Activated CD4-positive, alpha-beta T cell treated with anti-CD3 and anti-CD28 coated beads, Interleukin-2, amount 50 U/mL, for 48 hours (primary cell): ENCODE data around the gene BATF2.
"Not testable (repeated sequence)": the region's sequence is repeated elsewhere in the genome, so short reads cannot be mapped to it uniquely, and the experiment has no call there.

Experiments
- DNase-seq, 2 experiments: peaks; one replicate each; pipeline ENCODE4 v3.0.0-alpha.2; 2020

The BATF2 gene

GRCh38 chr11:64996710-64997380 lies at the start of gene BATF2:
Gene BATF2, minus strand, starts transcription at chr11:64996971. Its CDS starts 57 bp downstream, at chr11:64996914.
- DNase-seq, result no peak

DNA sequence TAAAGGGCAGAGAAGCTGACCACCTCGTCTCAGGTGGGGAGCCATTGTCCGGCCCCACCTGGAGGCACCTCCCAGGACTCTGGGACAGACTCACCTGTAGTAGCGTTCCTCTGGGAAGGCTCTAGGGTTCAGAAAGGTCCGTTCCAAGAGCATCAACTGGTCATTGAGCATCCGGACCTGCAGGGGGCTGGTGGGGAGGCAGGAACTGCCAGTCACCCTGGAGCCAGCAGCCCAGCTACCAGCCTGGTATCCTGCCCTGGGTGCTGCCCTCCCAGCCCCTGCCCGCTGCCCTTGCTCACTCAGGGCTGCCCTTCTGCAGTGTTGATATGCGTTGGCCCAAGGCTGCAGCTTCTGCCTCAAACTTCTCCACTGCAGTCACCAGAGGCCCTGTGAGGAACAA lies 49.0 kb upstream of the BATF2 start:
- no peak for DNase-seq

DNA sequence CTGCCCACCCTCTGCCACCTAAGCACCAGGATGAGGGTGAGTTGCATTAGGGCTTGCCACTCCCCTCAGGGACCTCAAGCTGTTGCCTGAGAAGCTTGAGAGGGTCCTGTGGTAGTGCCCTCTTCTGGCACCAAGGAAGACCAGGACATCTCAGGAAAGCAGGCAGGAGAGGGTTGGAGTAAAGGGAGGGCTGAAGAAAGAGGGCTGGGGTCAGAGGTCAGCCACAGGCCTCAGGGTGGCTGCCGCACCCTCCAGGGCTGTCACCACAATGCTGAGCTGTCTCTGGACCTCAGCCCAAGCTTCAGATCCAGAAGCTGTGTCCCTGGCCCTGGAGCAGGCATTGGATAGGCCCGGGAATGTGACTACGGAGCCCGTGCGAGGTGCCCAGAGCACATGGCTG lies 48.3 kb upstream of the BATF2 start:
- DNase-seq, result no peak

GRCh38 chr11:65043881-65044501 lies 47.2 kb upstream of the BATF2 start:
- no peak for DNase-seq

- DNase-seq, result no peak
Observed at GRCh38 chr11:65042891-65043290, 46.1 kb upstream of the BATF2 start.

GRCh38 chr11:65040847-65041622 lies 44.3 kb upstream of the BATF2 start, which contains the start of gene SAC3D1:
Gene SAC3D1, plus strand, starts transcription at chr11:65041210. Its CDS starts 83 bp downstream, at chr11:65041293.
- DNase-seq, result peak; percentile 88 to 93

DNA sequence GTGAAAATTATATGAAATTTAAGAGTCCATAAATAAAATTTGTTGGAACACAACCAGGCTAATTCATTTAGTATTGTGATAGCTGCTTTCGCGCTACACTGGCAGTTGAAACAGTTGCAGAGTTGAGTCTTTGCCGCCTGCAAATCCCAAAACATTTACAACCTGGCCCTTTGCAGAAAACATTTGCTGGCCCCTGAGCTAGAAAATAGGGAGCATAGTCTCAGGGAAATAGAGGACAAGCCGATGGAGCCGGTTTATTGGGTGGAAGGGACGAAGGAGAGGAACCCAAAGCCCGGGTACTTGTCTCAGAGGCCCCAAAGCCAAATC lies 43.7 kb upstream of the BATF2 start:
- no peak for DNase-seq

DNA sequence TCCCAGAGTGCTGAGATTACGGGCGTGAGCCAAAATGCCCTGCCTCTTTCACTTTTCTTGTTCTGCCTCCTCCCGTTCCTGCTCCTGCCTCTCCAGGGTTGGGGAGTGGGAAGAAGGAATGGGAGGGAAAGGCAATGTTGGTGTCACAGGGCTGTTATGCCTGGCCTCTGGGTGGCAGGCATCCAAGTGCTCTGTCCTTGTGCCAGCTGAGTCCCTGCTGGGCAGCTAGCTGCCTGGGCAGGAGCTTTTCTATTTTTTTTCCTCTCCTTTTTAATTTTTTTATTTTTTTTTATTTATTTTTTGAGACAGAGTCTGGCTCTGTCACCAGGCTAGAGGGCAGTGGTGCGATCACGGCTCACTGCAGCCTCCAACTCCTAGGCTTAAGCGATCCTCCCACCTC lies 40.2 kb upstream of the BATF2 start:
- DNase-seq, result no peak

DNA sequence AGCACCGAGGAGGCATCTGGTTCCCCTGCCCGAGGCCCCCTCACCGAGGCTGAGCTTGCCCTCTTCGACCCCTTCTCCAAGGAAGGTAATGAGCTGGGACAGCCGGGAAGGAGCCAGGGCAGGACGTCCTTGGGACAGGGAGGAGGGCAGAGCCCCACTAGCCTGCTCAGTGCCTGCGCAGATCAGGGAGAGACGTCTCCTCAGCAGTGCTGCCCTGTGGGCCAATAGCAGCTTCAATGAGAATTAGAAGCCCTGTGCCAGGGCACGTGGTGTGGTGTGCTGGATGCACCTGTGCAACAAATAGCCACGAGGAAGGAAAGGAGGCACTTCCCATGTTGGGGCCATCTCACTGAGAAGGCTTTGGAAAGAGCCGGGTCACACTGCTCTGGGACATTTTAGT lies 38.8 kb upstream of the BATF2 start:
- no peak for DNase-seq

GRCh38 chr11:65034423-65034822 lies 37.7 kb upstream of the BATF2 start:
- no peak for DNase-seq

DNA sequence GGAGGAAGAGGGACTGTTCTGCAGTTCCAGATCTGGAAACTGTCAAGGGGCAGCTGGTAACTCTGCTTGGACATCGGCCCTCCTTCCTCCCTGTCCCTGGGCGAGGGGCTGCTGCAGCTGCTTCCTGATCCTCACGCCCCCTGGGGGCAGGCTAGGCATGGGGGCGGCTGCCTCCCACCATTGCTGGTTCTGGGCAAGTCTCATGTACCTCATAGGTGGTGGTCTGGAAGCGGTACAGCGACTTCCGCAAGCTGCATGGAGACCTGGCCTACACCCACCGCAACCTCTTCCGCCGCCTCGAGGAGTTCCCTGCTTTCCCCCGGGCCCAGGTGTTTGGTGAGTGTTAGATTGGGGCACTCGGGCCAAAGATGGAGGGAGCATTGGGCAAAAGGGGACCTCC lies 35.4 kb upstream of the BATF2 start:
- DNase-seq, result no peak

DNA sequence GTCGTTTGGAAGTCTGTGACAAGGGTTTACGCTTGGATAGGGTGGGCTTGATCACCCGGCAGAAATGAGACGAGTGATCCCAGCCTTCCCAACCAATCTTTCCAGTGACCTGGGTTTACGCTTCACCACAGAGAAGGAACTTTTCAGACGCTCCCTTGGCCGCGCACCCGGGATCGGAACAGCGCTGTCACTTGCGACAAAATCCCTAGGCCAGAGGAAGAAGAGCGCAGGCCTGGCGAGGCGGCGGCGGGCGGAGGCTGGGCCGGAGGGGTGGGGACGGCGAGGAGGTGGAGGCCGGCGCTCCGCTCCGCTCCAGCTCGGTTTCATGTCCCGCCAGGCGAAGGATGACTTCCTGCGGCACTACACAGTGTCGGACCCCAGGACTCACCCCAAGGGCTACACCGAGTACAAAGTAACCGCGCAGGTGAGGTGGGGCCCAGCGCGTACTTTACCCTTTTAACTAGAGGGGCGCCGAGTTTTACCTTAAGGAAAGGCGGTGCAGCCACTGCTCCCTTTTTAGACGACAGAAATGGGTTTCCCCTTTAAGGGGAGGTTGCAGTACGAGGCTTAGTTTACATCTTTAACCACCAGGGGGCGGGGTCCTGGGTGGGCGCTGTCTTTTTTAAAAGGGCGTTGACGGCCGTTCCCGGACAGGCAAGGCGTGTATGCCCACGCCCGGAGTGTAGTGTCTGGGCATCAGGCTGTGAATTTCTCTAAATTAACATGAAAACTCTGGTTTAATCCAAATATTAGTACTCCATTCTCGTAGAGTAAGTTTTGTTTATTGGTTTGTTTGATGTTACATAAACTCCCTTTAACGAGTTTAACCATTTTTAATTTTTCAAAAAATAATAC lies 30.7 kb upstream of the BATF2 start, which contains the start of gene SNX15:
SNX15 (plus strand) TSS at position 227 of the 855 bp plus-strand sequence; CDS start at position 326, 99 bp downstream.
- DNase-seq, result peak; percentile 89 to 94

- no peak for DNase-seq
Observed at GRCh38 chr11:65026810-65027209, 30.0 kb upstream of the BATF2 start.

DNA sequence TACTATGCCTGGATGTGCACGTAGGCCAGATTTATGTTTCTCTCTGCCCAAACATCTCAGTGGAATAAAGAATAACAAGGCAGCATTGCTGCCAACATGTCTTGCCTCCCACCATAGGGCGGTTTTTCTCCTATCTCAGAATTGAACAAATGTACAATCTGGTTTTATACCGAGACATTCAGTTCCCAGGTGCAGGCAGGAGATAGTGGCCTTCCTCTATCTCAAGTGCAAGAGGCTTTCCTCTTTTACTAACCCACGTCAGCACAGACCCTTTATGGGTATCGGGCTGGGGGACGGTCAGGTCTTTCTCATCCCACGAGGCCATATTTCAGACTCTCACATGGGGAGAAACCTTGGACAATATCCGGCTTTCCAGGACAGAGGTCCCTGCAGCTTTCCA lies 26.7 kb upstream of the BATF2 start:
- not testable (repeated sequence) for DNase-seq

GRCh38 chr11:65021509-65021908 lies 24.7 kb upstream of the BATF2 start:
- no peak for DNase-seq

DNA sequence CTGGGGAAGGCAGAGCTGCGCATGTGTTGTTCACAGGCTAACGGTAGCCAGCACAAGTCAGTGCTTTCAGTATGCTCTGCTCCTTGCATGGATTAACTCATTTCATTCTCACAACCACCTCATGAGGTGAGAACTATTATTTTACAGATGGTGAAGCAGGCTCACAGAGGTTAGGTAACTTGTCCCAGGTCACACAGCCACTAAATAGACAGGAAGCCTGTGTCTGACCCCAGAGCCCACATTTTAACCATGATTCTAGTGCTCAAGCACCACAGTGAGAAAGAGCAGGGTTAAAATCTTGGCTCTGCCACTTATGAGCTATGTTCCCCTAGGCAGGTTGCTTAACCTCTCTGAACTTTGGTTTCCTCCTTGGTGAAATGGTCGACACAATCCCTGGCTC lies 24.2 kb upstream of the BATF2 start:
- no peak for DNase-seq

DNA sequence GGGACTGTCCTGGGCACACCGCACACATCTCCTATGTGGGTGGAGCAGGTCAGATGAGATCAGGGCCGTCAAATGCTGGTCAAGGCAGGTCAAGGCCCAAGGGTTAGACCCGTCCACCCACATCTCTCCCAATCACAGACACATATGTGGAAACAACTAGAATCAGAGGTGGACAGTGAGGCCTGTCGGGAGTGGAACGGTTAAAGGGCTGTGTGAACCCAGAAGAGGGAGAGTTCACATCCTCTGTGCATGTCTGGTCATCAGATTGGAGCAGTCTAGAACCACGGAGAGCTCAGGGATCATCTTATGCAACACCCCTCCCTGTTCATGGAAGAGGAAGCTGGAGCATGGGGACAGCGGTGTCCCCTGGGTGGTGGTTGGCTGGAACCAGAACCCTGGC lies 23.1 kb upstream of the BATF2 start:
- DNase-seq, result no peak

GRCh38 chr11:65017937-65018336 lies 21.2 kb upstream of the BATF2 start:
- no peak for DNase-seq

DNA sequence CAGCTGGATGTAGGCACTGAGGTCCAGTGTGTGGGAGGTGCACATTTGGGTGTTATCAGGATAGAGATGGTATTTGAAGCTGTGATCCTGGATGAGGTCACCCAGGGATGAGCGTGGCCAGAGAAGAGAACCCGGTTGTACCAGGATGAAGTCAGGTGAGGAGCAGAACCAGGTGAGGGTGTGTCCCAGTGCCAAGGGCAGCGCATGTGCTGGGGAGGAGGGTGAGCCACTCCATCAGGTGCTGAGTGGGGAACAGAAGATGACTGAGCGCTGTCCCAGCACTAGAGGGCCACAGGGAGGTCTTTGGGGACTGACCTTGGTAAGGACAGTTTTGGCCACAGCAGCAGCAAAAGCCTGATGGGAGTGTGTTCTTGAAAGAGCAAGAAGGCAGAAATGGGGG lies 19.9 kb upstream of the BATF2 start:
- DNase-seq, result no peak

DNA sequence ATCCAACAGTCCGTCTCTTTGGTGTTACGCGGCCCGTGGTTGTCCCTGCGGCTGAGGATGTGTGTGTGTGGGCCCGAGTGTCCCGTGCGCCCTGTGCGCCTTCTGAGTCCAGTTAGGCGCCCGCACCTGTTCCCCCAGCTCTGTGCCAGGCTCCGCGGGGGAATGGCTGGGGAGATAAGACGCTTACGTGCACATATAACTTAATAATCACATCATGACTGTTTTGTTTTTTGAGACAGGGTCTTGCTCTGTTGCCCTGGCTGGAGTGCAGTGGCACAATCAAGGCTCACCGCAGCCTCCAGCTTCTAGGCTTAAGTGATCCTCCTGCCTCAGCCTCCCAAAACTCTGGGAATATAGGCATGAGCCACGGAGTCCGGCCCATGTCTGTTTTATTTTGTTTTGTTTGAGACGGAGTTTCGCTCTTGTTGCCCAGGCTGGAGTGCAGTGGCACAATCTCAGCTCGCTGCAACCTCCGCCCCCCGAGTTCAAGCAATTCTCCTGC lies 18.0 kb upstream of the BATF2 start:
- no peak for DNase-seq

DNA sequence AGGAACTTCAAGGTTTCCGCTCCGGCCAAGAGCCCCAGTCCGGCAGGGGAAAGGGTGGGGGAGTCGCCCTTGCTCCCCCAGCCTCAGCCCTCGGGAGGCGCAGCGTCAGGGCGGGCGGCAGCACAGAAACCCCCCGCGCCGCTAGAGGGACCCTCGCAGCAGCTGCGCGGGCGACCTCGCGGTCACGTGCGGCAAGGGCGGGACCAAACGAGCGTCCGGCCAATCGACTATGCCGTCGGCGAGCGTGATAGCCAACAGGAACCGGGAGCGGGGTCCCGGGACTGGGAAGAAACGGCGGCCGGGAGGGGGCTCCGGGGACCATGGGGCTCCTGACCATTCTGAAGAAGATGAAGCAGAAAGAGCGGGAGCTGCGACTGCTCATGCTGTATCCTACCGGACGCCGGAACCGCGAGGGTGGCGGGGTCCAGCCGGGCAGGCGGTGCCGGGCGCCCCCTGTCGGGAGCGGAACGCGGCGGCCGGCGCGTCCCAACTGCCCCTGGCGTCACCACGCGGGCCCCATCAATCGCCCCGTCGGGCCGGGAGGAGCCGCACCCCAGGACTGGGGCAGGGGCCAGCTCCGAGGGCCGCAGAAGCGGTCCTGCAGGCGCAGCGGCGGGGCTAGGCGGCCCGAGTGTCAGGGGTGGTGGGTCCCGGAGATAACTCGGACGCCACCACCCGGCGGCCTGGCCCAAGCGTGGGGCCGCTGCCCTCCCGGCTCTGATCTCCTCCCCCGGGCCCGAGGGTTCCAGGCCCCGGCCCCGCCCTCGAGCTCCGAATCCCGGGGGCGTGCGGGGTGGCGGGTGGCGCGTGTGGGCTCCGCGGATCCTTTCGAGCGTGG lies 17.3 kb upstream of the BATF2 start, which contains the start of gene ARL2:
ARL2 (plus strand) TSS at position 273 of the 838 bp plus-strand sequence; CDS start at position 321, 48 bp downstream.
- peak; percentile 87 to 89 for DNase-seq
